Measurements from ENCODE around the gene ARRDC3.

The ARRDC3 gene

GRCh38 chr5:91384671-91385430 lies 1.7 kb upstream of the ARRDC3 start:
- DNase-seq, result peak; percentile 64

GRCh38 chr5:91383956-91384300 lies 811 bp upstream of the ARRDC3 start:
- no peak for DNase-seq

- no peak for DNase-seq
Observed at GRCh38 chr5:91382530-91383026, 539 bp downstream of the ARRDC3 start.

GRCh38 chr5:91381774-91382359 lies 1.2 kb downstream of the ARRDC3 start:
- DNase-seq, result peak; percentile 69

- DNase-seq, result no peak
Observed at GRCh38 chr5:91381239-91381773, 1.8 kb downstream of the ARRDC3 start.

GRCh38 chr5:91380491-91381238 lies 2.5 kb downstream of the ARRDC3 start:
- peak; percentile 95 for DNase-seq

GRCh38 chr5:91379914-91380490 lies 3.1 kb downstream of the ARRDC3 start:
- DNase-seq, result peak; percentile 92

- DNase-seq, result no peak
Observed at GRCh38 chr5:91379246-91379913, 3.7 kb downstream of the ARRDC3 start.

GRCh38 chr5:91378752-91379211 lies 4.3 kb downstream of the ARRDC3 start:
- no peak for DNase-seq

GRCh38 chr5:91374893-91375520 lies 8.1 kb downstream of the ARRDC3 start:
- DNase-seq, result no peak

- no peak for DNase-seq
Observed at GRCh38 chr5:91373600-91373999, 9.5 kb downstream of the ARRDC3 start.

- DNase-seq, result no peak
Observed at GRCh38 chr5:91373006-91373405, 10.1 kb downstream of the ARRDC3 start.

GRCh38 chr5:91369480-91369879 lies 13.6 kb downstream of the ARRDC3 start:
- no peak for DNase-seq

GRCh38 chr5:91367908-91368648 lies 15.0 kb downstream of the ARRDC3 start:
- no peak for DNase-seq

GRCh38 chr5:91367344-91367743 lies 15.8 kb downstream of the ARRDC3 start:
- DNase-seq, result no peak

GRCh38 chr5:91366551-91366950 lies 16.6 kb downstream of the ARRDC3 start:
- no peak for DNase-seq

- DNase-seq, result no peak
Observed at GRCh38 chr5:91365498-91365897, 17.6 kb downstream of the ARRDC3 start.

- DNase-seq, result no peak
Observed at GRCh38 chr5:91362935-91363334, 20.2 kb downstream of the ARRDC3 start.

- DNase-seq, result no peak
Observed at GRCh38 chr5:91361790-91362189, 21.3 kb downstream of the ARRDC3 start.

GRCh38 chr5:91361055-91361701 lies 21.9 kb downstream of the ARRDC3 start:
- DNase-seq, result peak; percentile 22
